H1 (cell line): ENCODE results near the gene CYP17A1. TPM values are rescaled to one million over a fixed set of nuclear protein-coding genes. Genes with fewer than 3 reads are reported as not detected.

Source experiments
- CBX5 ChIP-seq: fragments of 300-800, 300-1000 bp; sonication (generic); IDR thresholded peaks from 2 replicates; pipeline ENCODE4 v1.7.1; 2016; ENCODE audit warnings: antibody characterized with exemption, low read length, low read depth
- CHD1 ChIP-seq: IDR thresholded peaks from 2 replicates; pipeline ENCODE4 v1.6.1; 2012; ENCODE audit warnings: low read depth, low read length, improper control_type of control experiment
- CTBP2 ChIP-seq: IDR thresholded peaks from 2 replicates; pipeline ENCODE4 v1.7.0; 2011; ENCODE audit warnings: borderline replicate concordance, mild to moderate bottlenecking, moderate library complexity, mixed read lengths, low read length; ENCODE audit not compliant: insufficient read depth, insufficient read length
- KDM4A ChIP-seq: IDR thresholded peaks from one replicate; pipeline ENCODE4 v1.7.1; 2012; ENCODE audit warnings: low read depth, mild to moderate bottlenecking, moderate library complexity, low read length, inconsistent platforms; ENCODE audit not compliant: severe bottlenecking
- MAFK ChIP-seq: IDR thresholded peaks from 2 replicates; pipeline ENCODE4 v1.6.1; 2012; ENCODE audit warnings: low read depth, mild to moderate bottlenecking, improper control_type of control experiment, low read length
- NRF1 ChIP-seq: IDR thresholded peaks from 2 replicates; pipeline ENCODE4 v1.6.1; 2011; ENCODE audit warnings: mild to moderate bottlenecking, low read depth, low read length, improper control_type of control experiment
- RAD21 ChIP-seq, 2 experiments: IDR thresholded peaks in 1 of 2; conservative IDR thresholded peaks in 1 of 2; 2 replicates each; pipeline ENCODE4 v1.6.1; 2011; ENCODE audit warnings: low read depth in 2 of 2, low read length in 2 of 2, improper control_type of control experiment in 1 of 2, inconsistent platforms in 1 of 2, mild to moderate bottlenecking in 1 of 2, moderate library complexity in 1 of 2
- TCF12 ChIP-seq: IDR thresholded peaks from 2 replicates; pipeline ENCODE4 v1.6.1; 2011; ENCODE audit warnings: low read depth, mild to moderate bottlenecking, low read length
- polyA plus RNA-seq, 7 experiments: library from polyadenylated mRNA; depleted of rRNA in 3 of 7; stranded (reverse) in 5 of 7; unstranded in 2 of 7; fragments of >200 nt in 5 of 7; fragments of 200-250 nt in 2 of 7; gene quantifications; 1 replicate in 5 of 7; 2 replicates in 1 of 7; 4 replicates in 1 of 7; pipeline versions ENCODE4 v1.2.1 to v1.2.3, GENCODE V29; 2011 to 2013; ENCODE audit warnings: missing spikeins in 2 of 7, mixed read lengths in 2 of 7
- total RNA-seq: library from RNA; stranded (reverse); fragmentation: NEBNext Ultra II Directional; extraction: Animal tissue kit (Norgen Biotek cat#: 25700); gene quantifications from 2 replicates; pipeline ENCODE4 v1.2.1, GENCODE V29; 2021
- TF ChIP-seq, protein P1 (sequence below): fragments of 300-600 bp; sonication (generic); IDR thresholded peaks from 2 replicates; pipeline ENCODE4 v1.7.1; 2012; ENCODE audit warnings: low read length, moderate library complexity, mild to moderate bottlenecking, inconsistent platforms; ENCODE audit not compliant: insufficient replicate concordance

The CYP17A1 gene
- total and polyA plus RNA-seq, 2 of the 8 experiments (the other 6 are each of a cell fraction or from before 2014, with no cell fraction given): not detected

DNA sequence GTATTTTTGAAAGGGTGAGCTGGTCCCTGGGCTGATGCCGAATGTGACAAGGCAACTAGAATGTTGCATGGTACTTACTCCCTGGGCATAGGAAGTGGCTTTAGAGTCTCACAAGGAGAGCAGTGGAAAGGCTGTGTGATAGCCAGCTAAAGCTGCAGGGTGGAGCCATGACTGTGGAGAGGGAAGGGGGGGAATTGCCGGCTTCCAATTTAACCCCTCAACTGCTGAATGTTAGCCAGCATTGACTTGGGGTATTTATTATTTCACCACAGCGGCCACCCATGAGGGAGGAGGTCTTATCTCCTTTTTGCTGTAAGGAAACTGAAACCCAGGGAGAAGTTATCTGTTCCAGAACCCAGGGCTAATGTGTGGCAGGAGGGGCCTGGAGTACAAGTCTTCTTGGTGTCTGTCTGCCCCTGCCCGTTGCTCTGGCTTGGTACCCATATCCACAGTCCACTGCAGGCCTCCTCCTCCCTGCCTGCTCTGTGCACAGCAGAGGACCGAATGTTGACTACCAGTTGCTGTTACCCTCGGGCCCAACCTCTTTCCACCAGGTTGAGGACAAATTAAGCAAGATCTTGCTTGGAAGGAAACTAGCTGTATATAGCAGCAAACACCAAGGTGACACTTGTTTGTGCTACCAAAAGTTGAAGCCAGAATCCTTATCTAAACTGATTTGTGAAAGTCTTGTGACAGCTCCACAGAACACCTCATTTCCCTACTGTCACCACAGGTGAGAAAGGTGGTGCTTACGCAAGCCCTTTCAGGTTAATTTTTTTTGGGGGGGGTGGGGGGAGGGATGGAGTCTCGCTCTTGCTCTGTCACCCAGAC is 55.9 kb downstream of the CYP17A1 start (continued):
- TF ChIP-seq, protein P1, sequence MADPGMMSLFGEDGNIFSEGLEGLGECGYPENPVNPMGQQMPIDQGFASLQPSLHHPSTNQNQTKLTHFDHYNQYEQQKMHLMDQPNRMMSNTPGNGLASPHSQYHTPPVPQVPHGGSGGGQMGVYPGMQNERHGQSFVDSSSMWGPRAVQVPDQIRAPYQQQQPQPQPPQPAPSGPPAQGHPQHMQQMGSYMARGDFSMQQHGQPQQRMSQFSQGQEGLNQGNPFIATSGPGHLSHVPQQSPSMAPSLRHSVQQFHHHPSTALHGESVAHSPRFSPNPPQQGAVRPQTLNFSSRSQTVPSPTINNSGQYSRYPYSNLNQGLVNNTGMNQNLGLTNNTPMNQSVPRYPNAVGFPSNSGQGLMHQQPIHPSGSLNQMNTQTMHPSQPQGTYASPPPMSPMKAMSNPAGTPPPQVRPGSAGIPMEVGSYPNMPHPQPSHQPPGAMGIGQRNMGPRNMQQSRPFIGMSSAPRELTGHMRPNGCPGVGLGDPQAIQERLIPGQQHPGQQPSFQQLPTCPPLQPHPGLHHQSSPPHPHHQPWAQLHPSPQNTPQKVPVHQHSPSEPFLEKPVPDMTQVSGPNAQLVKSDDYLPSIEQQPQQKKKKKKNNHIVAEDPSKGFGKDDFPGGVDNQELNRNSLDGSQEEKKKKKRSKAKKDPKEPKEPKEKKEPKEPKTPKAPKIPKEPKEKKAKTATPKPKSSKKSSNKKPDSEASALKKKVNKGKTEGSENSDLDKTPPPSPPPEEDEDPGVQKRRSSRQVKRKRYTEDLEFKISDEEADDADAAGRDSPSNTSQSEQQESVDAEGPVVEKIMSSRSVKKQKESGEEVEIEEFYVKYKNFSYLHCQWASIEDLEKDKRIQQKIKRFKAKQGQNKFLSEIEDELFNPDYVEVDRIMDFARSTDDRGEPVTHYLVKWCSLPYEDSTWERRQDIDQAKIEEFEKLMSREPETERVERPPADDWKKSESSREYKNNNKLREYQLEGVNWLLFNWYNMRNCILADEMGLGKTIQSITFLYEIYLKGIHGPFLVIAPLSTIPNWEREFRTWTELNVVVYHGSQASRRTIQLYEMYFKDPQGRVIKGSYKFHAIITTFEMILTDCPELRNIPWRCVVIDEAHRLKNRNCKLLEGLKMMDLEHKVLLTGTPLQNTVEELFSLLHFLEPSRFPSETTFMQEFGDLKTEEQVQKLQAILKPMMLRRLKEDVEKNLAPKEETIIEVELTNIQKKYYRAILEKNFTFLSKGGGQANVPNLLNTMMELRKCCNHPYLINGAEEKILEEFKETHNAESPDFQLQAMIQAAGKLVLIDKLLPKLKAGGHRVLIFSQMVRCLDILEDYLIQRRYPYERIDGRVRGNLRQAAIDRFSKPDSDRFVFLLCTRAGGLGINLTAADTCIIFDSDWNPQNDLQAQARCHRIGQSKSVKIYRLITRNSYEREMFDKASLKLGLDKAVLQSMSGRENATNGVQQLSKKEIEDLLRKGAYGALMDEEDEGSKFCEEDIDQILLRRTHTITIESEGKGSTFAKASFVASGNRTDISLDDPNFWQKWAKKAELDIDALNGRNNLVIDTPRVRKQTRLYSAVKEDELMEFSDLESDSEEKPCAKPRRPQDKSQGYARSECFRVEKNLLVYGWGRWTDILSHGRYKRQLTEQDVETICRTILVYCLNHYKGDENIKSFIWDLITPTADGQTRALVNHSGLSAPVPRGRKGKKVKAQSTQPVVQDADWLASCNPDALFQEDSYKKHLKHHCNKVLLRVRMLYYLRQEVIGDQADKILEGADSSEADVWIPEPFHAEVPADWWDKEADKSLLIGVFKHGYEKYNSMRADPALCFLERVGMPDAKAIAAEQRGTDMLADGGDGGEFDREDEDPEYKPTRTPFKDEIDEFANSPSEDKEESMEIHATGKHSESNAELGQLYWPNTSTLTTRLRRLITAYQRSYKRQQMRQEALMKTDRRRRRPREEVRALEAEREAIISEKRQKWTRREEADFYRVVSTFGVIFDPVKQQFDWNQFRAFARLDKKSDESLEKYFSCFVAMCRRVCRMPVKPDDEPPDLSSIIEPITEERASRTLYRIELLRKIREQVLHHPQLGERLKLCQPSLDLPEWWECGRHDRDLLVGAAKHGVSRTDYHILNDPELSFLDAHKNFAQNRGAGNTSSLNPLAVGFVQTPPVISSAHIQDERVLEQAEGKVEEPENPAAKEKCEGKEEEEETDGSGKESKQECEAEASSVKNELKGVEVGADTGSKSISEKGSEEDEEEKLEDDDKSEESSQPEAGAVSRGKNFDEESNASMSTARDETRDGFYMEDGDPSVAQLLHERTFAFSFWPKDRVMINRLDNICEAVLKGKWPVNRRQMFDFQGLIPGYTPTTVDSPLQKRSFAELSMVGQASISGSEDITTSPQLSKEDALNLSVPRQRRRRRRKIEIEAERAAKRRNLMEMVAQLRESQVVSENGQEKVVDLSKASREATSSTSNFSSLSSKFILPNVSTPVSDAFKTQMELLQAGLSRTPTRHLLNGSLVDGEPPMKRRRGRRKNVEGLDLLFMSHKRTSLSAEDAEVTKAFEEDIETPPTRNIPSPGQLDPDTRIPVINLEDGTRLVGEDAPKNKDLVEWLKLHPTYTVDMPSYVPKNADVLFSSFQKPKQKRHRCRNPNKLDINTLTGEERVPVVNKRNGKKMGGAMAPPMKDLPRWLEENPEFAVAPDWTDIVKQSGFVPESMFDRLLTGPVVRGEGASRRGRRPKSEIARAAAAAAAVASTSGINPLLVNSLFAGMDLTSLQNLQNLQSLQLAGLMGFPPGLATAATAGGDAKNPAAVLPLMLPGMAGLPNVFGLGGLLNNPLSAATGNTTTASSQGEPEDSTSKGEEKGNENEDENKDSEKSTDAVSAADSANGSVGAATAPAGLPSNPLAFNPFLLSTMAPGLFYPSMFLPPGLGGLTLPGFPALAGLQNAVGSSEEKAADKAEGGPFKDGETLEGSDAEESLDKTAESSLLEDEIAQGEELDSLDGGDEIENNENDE: no peak
- no peak for TF ChIP-seq CHD1
- TF ChIP-seq CBX5: no peak
- no peak for TF ChIP-seq NRF1
- TF ChIP-seq CTBP2: no peak
- no peak for TF ChIP-seq TCF12
- TF ChIP-seq MAFK: no peak
- TF ChIP-seq KDM4A: no peak
- no peak for TF ChIP-seq RAD21 (IDR thresholded peaks at IDR 0.05 in 1 of 2, conservative IDR thresholded peaks at IDR 0.05 in 1 of 2; ENCODE audit: low read depth in 2 of 2, low read length in 2 of 2)
